ENCODE measurements around the gene NPBWR2. TPM values are rescaled to one million over a fixed set of nuclear protein-coding genes. Genes with fewer than 3 reads are reported as not detected.
A peak's percentile ranks its signal among the peaks of the same experiment; 100 is the strongest.

NPBWR2 gene
- total RNA-seq, 1 experiment from 2014 or later, result not detected

- CTCF ChIA-PET, result interaction anchor here (1.1 to 1.5 kb wide), 2 partner anchors 12 to 22 kb away, joined by 3 read pairs; no protein-coding TSS in a partner anchor
- no TSS peak for BruUV-seq (replicated peaks)
These were observed 27.2 kb downstream of the NPBWR2 start, which contains the start of gene OPRL1 for GRCh38 chr20:64080013-64080812. Gene OPRL1 (plus strand): TSS chr20:64080082. CDS start chr20:64092721, 12,639 bp downstream.

More at GRCh38 chr20:64080013-64080812, 27.2 kb downstream of the NPBWR2 start, which contains the start of gene OPRL1:
- H3K27ac ChIP-seq (ENCODE audit: low read depth, low read length), result peak within 1 kb of the TSS; percentile 67
- peak within 1 kb of the TSS; percentile 99 for H3K4me2 ChIP-seq (ENCODE audit: low read length)
- TF ChIP-seq MAX (IDR thresholded peaks at IDR 0.05), result no peak
- TF ChIP-seq RAD21 (IDR thresholded peaks at IDR 0.05; ENCODE audit: low read depth), result no peak
- TF ChIP-seq EZH2phosphoT487 (IDR thresholded peaks at IDR 0.05; ENCODE audit: borderline replicate concordance), result no peak
- TF ChIP-seq ZFX (IDR thresholded peaks at IDR 0.05), result no peak
- TF ChIP-seq POLR2A (IDR thresholded peaks at IDR 0.05; ENCODE audit: borderline replicate concordance, extremely low read depth, insufficient read depth, insufficient read length), result no peak
- no peak for TF ChIP-seq SIN3A (IDR thresholded peaks at IDR 0.05; ENCODE audit: low read depth)
- no peak for TF ChIP-seq CTCF (IDR thresholded peaks at IDR 0.05 in 2 of 3, conservative IDR thresholded peaks at IDR 0.05 in 1 of 3; ENCODE audit: borderline replicate concordance in 1 of 3, insufficient read depth in 1 of 3, low read depth in 2 of 3, low read length in 2 of 3)
- no peak for TF ChIP-seq POLR2AphosphoS5 (IDR thresholded peaks at IDR 0.05; ENCODE audit: low read depth, low read length)
- no peak for TF ChIP-seq EZH2 (IDR thresholded peaks at IDR 0.05)
- TF ChIP-seq FOSL1 (IDR thresholded peaks at IDR 0.05; ENCODE audit: low read depth), result no peak
- TF ChIP-seq ELF1 (IDR thresholded peaks at IDR 0.05; ENCODE audit: borderline replicate concordance, low read depth), result no peak
- TF ChIP-seq, protein P1, sequence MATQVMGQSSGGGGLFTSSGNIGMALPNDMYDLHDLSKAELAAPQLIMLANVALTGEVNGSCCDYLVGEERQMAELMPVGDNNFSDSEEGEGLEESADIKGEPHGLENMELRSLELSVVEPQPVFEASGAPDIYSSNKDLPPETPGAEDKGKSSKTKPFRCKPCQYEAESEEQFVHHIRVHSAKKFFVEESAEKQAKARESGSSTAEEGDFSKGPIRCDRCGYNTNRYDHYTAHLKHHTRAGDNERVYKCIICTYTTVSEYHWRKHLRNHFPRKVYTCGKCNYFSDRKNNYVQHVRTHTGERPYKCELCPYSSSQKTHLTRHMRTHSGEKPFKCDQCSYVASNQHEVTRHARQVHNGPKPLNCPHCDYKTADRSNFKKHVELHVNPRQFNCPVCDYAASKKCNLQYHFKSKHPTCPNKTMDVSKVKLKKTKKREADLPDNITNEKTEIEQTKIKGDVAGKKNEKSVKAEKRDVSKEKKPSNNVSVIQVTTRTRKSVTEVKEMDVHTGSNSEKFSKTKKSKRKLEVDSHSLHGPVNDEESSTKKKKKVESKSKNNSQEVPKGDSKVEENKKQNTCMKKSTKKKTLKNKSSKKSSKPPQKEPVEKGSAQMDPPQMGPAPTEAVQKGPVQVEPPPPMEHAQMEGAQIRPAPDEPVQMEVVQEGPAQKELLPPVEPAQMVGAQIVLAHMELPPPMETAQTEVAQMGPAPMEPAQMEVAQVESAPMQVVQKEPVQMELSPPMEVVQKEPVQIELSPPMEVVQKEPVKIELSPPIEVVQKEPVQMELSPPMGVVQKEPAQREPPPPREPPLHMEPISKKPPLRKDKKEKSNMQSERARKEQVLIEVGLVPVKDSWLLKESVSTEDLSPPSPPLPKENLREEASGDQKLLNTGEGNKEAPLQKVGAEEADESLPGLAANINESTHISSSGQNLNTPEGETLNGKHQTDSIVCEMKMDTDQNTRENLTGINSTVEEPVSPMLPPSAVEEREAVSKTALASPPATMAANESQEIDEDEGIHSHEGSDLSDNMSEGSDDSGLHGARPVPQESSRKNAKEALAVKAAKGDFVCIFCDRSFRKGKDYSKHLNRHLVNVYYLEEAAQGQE (IDR thresholded peaks at IDR 0.05; ENCODE audit: low read depth), result no peak
- TF ChIP-seq JUND (IDR thresholded peaks at IDR 0.05), result no peak
- TF ChIP-seq CBX3 (IDR thresholded peaks at IDR 0.05; ENCODE audit: low read depth), result no peak
- no peak for TF ChIP-seq ZNF274 (IDR thresholded peaks at IDR 0.05; ENCODE audit: low read depth, low read length)
- TF ChIP-seq SRF (IDR thresholded peaks at IDR 0.05; ENCODE audit: low read depth), result no peak
- no peak for TF ChIP-seq EGR1 (IDR thresholded peaks at IDR 0.05; ENCODE audit: low read depth)
- TF ChIP-seq YY1 (IDR thresholded peaks at IDR 0.05; ENCODE audit: extremely low read depth, insufficient replicate concordance, low read depth, low read length), result no peak
- TF ChIP-seq TCF7L2 (IDR thresholded peaks at IDR 0.05; ENCODE audit: borderline replicate concordance, extremely low read depth, insufficient read depth, insufficient read length), result no peak
- TF ChIP-seq SP1 (IDR thresholded peaks at IDR 0.05; ENCODE audit: low read depth), result no peak
- H3K79me2 ChIP-seq (ENCODE audit: insufficient read depth, low read length), result peaks cover 9% of the 10 kb centered on the region; the same call in 1 of the 2 replicates
- H3K9ac ChIP-seq (ENCODE audit: low read length), result peak within 1 kb of the TSS; percentile 87
- no peak within 1 kb of the TSS for H2AFZ ChIP-seq (ENCODE audit: low read depth, low read length, poor library complexity, severe bottlenecking)
- ATAC-seq (no peak), DNase-seq (ENCODE audit: low read depth, low spot score) (no peak)
- no peaks in the 10 kb centered on the region for H4K20me1 ChIP-seq (ENCODE audit: insufficient read depth)
- H3K4me3 ChIP-seq (replicated peaks in 1 of 2; ENCODE audit: low read depth in 1 of 2, low read length in 2 of 2), result peak within 1 kb of the TSS; percentile 79 to 96
- ChIA-PET POLR2A (no interaction called here), RAD21 (ENCODE audit: low non-redundant PET in 1 of 2, low total read pairs in 2 of 2, uncharacterized antibody in 2 of 2, unreplicated experiment in 2 of 2) (no interaction called here)
- H3K36me3 ChIP-seq (ENCODE audit: control insufficient read depth in 1 of 2, insufficient read depth in 2 of 2, low read length in 2 of 2), result no peaks in the 10 kb centered on the region
- no peaks in the 10 kb centered on the region for H3K27me3 ChIP-seq (ENCODE audit: insufficient read depth, low read length)
- H3K9me2 ChIP-seq (ENCODE audit: insufficient read depth), result no peaks in the 10 kb centered on the region
- H3K9me3 ChIP-seq (ENCODE audit: control insufficient read depth in 1 of 2, insufficient read depth in 1 of 2, low read depth in 1 of 2, low read length in 2 of 2), result no peaks in the 10 kb centered on the region
- intact Hi-C loops (cut with micrococcal nuclease), result no loop called here
- peaks cover 14 to 21% of the 10 kb centered on the region in 2 experiments for H3K4me1 ChIP-seq (ENCODE audit: control insufficient read depth in 1 of 2, insufficient read depth in 2 of 2, low read length in 2 of 2)
